SH-SY5Y (cell line): ENCODE data around the gene MRPS23.

ENCODE experiments used
- GATA2 ChIP-seq: IDR thresholded peaks from 2 replicates; pipeline ENCODE4 v1.6.1; 2011; ENCODE audit warnings: mild to moderate bottlenecking, low read depth, low read length
- GATA3 ChIP-seq: IDR thresholded peaks from 2 replicates; pipeline ENCODE4 v1.6.1; 2011; ENCODE audit warnings: low read depth, mild to moderate bottlenecking, low read length, moderate library complexity

DNA sequence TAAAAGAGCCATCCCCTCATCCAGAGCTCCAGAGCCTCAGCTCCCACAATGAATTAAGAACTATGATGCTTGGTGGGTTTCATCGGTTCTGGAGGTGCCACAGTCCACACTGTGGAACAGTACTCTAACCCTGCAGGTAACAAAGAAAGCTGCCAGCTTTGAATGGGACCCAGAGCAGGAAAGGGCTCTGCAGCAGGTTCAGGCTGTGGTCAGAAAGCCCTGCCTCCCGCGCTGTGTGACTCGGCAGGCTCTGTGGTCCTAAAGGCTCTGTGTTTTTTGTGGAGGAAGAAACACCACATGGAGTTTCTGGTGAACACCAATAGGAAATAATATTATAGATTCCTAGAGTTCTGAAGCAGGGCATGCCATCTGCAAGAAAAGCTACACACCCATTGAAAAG is 32.5 kb downstream of the MRPS23 start:
- TF ChIP-seq GATA2 (no peak), GATA3 (no peak)
